Measurements from ENCODE around the gene CNOT1. TPM values are rescaled to one million over a fixed set of nuclear protein-coding genes. Genes with fewer than 3 reads are reported as not detected.

CNOT1 gene
- total RNA-seq, 1 experiment from 2014 or later = 135 TPM

DNA sequence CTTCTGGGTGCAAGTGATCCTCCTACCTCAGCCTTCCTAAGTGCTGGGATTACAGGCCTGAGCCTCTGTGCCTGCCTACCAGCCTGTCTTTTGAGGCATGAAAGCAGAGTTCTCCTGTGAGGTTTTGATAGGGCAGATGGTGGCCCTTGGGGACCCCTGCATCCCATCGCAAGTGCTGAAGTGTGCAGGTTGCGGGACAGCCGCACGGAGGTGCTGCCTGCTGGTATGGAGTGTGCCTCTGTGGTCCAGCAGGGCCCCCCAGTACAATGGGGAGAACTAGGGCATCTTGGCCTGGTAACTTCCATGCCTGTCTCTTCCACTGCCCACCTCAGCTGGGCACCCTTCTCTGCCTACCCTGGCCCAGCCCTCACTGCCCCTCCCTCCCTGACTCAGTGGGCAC lies 139.6 kb downstream of the CNOT1 start:
- no peak overlapping the region for H3K27ac ChIP-seq (ENCODE audit: low read length)
- CTCF ChIA-PET = no interaction called here
- no peak overlapping the region for H3K9ac ChIP-seq (ENCODE audit: low read length)

DNA sequence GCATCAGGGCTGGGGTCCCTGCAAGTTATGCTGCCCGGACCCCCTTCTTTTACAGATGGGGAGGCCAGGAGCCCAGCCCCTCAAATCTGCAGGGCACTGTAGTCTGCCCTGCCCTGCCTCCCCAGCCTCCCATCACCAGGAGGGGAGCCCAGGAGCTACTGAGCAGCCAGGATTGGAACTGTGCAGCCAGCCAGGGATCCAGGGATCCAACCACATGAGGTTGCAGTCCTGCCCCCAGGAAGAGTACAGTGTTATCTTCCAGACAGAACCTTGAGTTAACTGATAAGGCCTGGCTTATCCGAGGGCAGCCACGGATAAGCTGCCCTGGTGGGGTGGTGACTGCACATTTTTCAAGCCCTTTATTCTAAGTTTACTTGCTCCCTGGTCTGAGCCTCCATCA lies 141.1 kb downstream of the CNOT1 start:
- ChIA-PET POLR2A (ENCODE audit: unreplicated experiment) (no interaction called here), CTCF (no interaction called here)
- Histone ChIP-seq H3K27ac (ENCODE audit: low read length) (no peak overlapping the region), H3K9me2 (replicated peaks; ENCODE audit: low read length) (no peaks in the 10 kb centered on the region), H3K4me1 (ENCODE audit: insufficient read depth, low read length) (no peaks in the 10 kb centered on the region), H4K20me1 (ENCODE audit: low read length) (no peaks in the 10 kb centered on the region), H3K9ac (ENCODE audit: low read length) (no peak overlapping the region), H3K36me3 (ENCODE audit: low read depth, low read length) (no peaks in the 10 kb centered on the region), H3F3A (ENCODE audit: low read length, unreplicated experiment) (no peaks in the 10 kb centered on the region), H3K4me2 (ENCODE audit: low read length) (no peak overlapping the region), H2AFZ (ENCODE audit: low read length) (no peak overlapping the region), H3K79me2 (ENCODE audit: low read length) (no peaks in the 10 kb centered on the region), H3K27me3 (ENCODE audit: low read length) (no peaks in the 10 kb centered on the region), H3K4me3 (ENCODE audit: low read length) (no peak overlapping the region), H3K9me3 (ENCODE audit: low read length) (no peaks in the 10 kb centered on the region)
- intact Hi-C loops (cut with micrococcal nuclease) = no loop called here
- peak; percentile 42 for ATAC-seq
- BruUV-seq (replicated peaks) = no TSS peak
- no peak for DNase-seq
- no peak for TF ChIP-seq EZH2 (IDR thresholded peaks at IDR 0.05; ENCODE audit: low read length, unreplicated experiment)
- TF ChIP-seq EZH2phosphoT487 (IDR thresholded peaks at IDR 0.05; ENCODE audit: borderline replicate concordance, low read length) = no peak
- TF ChIP-seq, protein P1, sequence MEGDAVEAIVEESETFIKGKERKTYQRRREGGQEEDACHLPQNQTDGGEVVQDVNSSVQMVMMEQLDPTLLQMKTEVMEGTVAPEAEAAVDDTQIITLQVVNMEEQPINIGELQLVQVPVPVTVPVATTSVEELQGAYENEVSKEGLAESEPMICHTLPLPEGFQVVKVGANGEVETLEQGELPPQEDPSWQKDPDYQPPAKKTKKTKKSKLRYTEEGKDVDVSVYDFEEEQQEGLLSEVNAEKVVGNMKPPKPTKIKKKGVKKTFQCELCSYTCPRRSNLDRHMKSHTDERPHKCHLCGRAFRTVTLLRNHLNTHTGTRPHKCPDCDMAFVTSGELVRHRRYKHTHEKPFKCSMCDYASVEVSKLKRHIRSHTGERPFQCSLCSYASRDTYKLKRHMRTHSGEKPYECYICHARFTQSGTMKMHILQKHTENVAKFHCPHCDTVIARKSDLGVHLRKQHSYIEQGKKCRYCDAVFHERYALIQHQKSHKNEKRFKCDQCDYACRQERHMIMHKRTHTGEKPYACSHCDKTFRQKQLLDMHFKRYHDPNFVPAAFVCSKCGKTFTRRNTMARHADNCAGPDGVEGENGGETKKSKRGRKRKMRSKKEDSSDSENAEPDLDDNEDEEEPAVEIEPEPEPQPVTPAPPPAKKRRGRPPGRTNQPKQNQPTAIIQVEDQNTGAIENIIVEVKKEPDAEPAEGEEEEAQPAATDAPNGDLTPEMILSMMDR (conservative IDR thresholded peaks at IDR 0.05; ENCODE audit: low read depth, low read length) = no peak

More for the DNA sequence above, 139.6 kb downstream of the CNOT1 start:
- Histone ChIP-seq H3F3A (ENCODE audit: low read length, unreplicated experiment) (no peaks in the 10 kb centered on the region), H3K9me3 (ENCODE audit: low read length) (no peaks in the 10 kb centered on the region), H3K36me3 (ENCODE audit: low read depth, low read length) (no peaks in the 10 kb centered on the region), H3K4me1 (ENCODE audit: insufficient read depth, low read length) (no peaks in the 10 kb centered on the region), H4K20me1 (ENCODE audit: low read length) (no peaks in the 10 kb centered on the region), H2AFZ (ENCODE audit: low read length) (no peak overlapping the region), H3K9me2 (replicated peaks; ENCODE audit: low read length) (no peaks in the 10 kb centered on the region), H3K4me3 (ENCODE audit: low read length) (no peak overlapping the region), H3K79me2 (ENCODE audit: low read length) (no peaks in the 10 kb centered on the region), H3K27me3 (ENCODE audit: low read length) (no peaks in the 10 kb centered on the region), H3K4me2 (ENCODE audit: low read length) (no peak overlapping the region)
- ATAC-seq (no peak), DNase-seq (no peak)
- BruUV-seq (replicated peaks) = no TSS peak
- POLR2A ChIA-PET (ENCODE audit: unreplicated experiment) = no interaction called here
- intact Hi-C loops (cut with micrococcal nuclease) = no loop called here
- TF ChIP-seq, protein P1 (conservative IDR thresholded peaks at IDR 0.05; ENCODE audit: low read depth, low read length) = no peak

DNA sequence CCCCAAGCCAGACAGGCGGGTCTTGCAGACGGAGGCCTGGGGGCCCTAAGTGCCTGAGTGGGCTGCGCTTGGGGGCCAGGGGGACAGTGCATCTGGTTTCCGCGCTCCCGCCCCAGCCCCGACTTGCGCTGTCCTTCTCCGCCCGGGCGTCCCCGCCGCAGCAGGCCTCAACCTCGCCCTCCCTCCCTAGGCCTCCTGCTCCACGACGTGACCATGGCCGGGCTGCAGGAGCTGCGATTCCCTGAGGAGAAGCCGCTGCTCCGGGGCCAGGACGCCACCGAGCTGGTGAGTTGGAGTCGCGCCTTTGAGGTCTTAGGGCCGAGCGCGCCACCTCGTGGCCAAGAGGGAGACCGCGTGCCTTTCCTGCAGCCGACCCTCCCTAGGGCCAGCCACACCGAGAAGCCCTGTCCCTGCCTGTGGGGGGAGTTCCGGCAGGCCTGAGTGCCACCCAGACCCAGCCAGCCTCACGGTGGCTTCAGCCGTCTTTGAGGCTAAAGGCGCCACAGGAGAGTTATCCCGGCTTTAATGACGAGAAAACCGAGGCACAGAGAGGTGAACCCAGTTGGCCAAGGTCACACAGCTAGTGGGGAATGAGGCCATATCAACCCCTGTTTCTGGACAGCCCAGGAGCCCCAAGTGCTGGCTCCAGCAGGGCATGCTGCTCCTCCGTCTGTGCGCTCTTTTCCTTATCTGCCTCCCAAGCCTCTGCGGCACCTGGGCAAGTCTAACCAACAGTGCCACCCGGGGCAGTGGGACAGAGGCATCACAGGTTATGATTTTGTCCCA lies 141.9 kb downstream of the CNOT1 start:
- CTCF ChIA-PET = interaction anchor here (0.6 to 1.1 kb wide), 6 partner anchors 10 to 151 kb away, joined by 3 to 21 read pairs (median 6); no protein-coding TSS in a partner anchor

More for the DNA sequence above, 141.9 kb downstream of the CNOT1 start:
- BruUV-seq (replicated peaks) = no TSS peak
- intact Hi-C loops (cut with micrococcal nuclease) = loop anchor here (1.0 kb wide), 1 partner anchor 151 kb away; no protein-coding TSS in a partner anchor
- Histone ChIP-seq H3K9me3 (ENCODE audit: low read length) (no peaks in the 10 kb centered on the region), H3K9me2 (replicated peaks; ENCODE audit: low read length) (no peaks in the 10 kb centered on the region), H4K20me1 (ENCODE audit: low read length) (no peaks in the 10 kb centered on the region), H2AFZ (ENCODE audit: low read length) (peak overlapping the region; percentile 63; the same call in 1 of the 2 replicates), H3K9ac (ENCODE audit: low read length) (no peak overlapping the region), H3K4me3 (ENCODE audit: low read length) (no peak overlapping the region), H3K36me3 (ENCODE audit: low read depth, low read length) (no peaks in the 10 kb centered on the region), H3K27me3 (ENCODE audit: low read length) (no peaks in the 10 kb centered on the region), H3K79me2 (ENCODE audit: low read length) (no peaks in the 10 kb centered on the region), H3K4me2 (ENCODE audit: low read length) (peak overlapping the region; percentile 37; the same call in 1 of the 2 replicates), H3K4me1 (ENCODE audit: insufficient read depth, low read length) (no peaks in the 10 kb centered on the region), H3K27ac (ENCODE audit: low read length) (no peak overlapping the region), H3F3A (ENCODE audit: low read length, unreplicated experiment) (no peaks in the 10 kb centered on the region)
- TF ChIP-seq, protein P1 (conservative IDR thresholded peaks at IDR 0.05; ENCODE audit: low read depth, low read length) = peak; percentile 79
- no peak for TF ChIP-seq EZH2phosphoT487 (IDR thresholded peaks at IDR 0.05; ENCODE audit: borderline replicate concordance, low read length)
- POLR2A ChIA-PET (ENCODE audit: unreplicated experiment) = no interaction called here
- ATAC-seq (peak; percentile 88), DNase-seq (peak; percentile 78)
